Activated CD8-positive, alpha-beta memory T cell treated with anti-CD3 and anti-CD28 coated beads, Interleukin-2, amount 50 U/mL, for 4 hours (primary cell): ENCODE results near the gene CCN5.
"Not testable (repeated sequence)": the region's sequence is repeated elsewhere in the genome, so short reads cannot be mapped to it uniquely, and the experiment has no call there.

Source experiments
- DNase-seq: peaks from one replicate; pipeline ENCODE4 v3.0.0-alpha.2; 2020

Gene CCN5

DNA sequence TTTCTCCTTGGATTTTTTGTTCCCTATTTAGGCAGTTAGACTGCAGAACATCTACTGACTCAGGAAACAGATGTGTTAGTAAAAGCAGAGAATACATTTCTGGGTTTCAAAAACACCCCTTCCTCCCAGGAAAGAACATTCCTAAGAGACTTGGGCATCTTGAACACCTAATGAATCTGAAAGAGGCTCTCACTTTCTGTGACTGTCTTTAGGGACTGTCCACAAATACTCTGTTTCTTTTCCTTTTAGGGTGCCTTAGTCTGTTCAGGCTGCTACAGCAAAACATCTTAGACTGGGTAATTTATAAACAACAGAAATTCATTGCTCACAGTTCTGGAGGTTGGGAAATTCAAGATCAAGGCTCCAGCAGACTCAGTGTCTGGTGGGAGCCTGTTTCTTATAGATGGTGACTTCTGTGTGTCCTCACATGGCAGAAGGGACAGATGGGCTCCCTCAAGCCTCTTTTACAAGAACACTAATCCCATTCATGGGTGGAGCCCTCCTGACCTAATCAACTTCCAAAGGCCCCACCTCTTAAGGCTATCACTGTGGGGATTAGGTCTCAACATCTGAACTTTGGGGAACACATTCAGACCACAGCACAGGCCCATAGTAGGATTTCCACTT is 19.4 kb upstream of the CCN5 start:
- no peak for DNase-seq

- no peak for DNase-seq
Observed at GRCh38 chr20:44696315-44696714, 18.9 kb upstream of the CCN5 start.

DNA sequence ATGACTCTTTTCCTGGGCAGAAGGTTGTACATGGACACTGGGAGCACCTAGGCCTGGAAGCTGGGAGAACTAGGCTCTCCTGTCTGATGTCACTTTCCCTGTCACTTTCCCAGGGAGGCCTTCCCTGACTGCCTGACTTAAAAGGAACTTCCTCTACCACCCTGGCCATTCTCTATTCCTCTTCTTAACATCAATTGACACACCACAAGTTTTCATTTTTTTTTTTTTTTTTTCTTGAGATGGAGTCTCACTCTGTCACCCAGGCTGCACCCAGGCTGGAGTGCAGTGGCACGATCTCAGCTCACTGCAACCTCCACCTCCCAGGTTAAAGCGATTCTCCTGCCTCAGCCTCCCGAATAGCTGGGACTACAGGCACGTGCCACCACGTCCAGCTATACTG is 18.1 kb upstream of the CCN5 start:
- not testable (repeated sequence) for DNase-seq

DNA sequence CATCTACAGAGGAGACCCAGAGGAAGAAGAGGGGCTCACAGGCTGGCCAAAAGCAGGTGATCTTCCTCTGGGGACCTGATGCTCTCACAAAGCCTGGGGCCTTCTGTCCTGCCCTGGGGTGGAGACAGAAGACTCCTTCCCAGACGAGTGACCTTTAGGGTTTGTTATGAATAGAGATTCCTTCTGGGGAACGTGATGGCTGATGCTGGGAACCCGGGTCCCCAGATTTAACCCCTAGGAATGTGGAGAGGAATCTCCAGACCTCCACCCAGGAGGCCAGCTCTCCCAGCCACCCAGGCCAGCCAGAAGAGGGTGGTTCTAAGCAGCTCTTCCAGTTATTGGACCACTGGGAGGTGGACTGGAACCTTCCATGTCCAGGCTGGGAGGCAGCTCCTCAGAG is 16.8 kb upstream of the CCN5 start:
- DNase-seq, result no peak

- no peak for DNase-seq
Observed at GRCh38 chr20:44700306-44700705, 14.9 kb upstream of the CCN5 start.

DNA sequence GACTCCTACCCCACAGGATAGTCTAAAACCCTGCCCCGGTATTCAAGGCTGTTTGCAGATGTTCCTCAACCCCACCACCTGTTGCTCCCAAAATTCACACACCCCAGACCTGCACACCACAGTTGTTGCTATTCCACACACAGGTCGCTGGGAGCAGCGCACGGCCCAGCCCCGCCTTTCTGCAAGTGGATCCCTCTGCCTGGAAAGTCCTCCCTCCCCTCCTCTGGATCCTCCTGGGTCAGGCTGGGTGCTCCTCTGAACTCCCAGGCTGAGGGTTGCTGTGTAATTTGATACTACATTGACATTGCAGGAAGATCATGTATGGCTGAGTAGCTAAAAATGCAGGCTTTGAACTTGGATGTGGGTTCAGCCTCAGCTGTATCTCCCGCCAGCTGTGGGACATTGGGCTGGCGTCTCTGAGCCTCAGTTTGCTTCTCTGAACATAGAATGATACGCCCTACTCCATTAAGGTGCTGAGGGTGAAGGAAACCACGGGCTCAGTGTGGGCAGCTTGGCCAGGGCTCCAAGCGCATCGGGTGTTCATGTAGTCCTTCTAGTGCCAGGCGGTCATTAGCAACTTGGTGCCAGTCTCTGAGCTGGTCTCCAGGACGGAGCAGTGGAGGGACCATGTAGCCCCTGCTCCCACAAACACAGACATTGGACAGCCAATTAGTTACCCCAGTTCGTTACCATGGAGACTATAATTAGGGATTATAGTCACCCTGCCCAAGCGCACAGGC is 13.9 kb upstream of the CCN5 start:
- DNase-seq, result no peak

- no peak for DNase-seq
Observed at GRCh38 chr20:44701858-44702256, 13.3 kb upstream of the CCN5 start.

DNA sequence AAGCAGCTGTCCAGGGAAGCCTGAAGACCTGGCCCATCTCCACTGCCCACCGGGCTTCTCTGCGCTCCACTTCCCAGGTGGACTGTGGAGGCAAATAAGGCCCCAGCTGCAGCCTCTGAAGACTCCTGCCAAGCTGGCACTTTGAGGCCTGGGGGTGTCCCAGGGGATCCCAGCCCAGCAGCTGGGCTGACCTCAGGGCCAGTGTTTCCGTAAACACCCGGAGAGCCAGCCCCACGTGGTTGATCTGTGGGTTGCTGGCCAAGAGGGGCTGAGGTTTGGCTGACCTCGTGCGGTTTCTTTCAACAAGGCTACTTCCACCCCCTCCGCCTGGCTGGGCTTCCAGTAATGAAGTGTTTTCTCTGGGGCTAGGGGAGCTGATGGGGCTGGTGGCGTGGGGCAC is 12.4 kb upstream of the CCN5 start:
- no peak for DNase-seq

DNA sequence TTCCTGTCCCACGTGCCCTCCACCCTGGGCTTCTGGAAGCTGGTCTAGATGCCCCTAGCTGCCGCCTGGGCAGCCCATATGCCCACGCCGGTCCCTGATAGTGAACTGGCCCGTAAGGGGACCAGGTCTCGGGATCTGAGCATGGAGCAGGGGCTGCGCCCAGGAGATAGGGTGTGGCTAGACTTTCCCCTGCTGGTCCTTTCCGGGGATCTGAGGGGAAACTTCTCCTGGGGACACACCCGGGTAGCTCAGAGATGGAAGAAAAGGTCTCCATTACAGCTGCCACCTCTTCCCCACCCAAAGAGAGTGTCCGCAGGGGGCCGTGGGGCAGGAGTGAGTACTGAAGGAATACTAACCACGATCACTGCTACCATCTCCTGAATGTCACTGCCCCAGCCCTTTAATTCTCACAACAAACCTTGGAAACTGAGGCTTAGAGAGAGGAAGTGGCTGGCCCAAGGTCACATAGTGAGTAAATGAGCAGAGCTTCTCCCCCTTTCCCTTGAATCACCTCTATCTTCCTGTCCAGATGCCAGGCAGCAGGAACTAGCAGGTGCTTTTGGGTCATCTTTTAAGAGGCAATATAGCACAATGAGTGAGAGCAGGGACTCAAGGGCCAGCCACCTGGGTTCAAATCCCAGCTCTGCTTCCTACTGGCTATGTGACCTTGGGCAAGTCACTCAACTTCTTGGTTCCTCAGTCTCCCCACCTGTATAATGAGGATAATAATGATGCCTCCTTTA is 11.8 kb upstream of the CCN5 start:
- no peak for DNase-seq

DNA sequence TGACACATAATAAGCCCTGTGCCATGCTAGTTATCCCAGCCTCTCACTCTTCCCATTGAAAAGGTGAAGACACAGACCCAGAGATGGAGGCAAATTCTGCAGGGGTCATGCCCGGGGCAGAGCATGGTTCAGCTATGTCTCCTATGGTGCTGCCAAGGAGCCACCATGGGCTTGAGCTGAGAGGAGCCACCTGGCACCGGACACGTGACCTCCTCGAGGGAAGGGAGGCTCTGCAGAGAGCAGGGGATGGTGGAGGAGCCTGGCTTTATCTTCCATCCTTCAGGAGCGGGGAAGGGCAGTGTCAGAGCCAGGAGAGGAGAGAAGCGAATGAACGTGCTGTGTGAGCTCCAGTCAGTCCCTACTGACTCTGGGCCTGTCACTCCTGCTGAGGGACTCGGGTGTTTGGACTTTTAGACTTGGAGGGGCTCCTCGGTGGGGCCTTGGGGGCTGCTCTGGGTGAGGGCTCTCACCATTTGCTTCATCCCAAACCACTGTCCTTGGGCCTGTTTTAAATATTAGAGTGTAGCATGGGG is 11.1 kb upstream of the CCN5 start:
- no peak for DNase-seq

DNA sequence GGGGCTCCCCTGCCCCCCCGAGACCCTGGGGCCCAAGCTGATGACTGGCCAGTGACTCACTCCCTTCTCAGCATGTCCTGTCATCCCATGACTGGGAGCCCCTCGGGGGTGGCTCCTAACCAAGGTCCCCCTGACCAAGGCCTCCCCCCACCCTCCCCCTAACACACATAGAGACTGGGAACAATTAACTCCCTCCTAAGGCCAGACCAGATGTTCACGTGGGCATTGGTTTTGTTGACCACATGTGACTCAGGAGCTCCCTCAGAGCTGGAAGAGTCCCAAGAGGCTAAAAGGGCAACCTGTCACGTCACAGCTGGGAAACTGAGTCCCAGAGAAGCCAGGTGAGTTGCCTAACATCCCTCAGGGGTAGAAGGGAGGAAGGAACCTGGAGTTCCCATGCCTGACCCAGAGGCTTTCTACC is 10.6 kb upstream of the CCN5 start:
- DNase-seq, result no peak

- DNase-seq, result no peak
Observed at GRCh38 chr20:44705364-44706094, 9.6 kb upstream of the CCN5 start.

- DNase-seq, result no peak
Observed at GRCh38 chr20:44706301-44707017, 8.7 kb upstream of the CCN5 start.

GRCh38 chr20:44707018-44707579 is 8.1 kb upstream of the CCN5 start:
- DNase-seq, result no peak

- no peak for DNase-seq
Observed at GRCh38 chr20:44709380-44709779, 5.8 kb upstream of the CCN5 start.

GRCh38 chr20:44709797-44710196 is 5.4 kb upstream of the CCN5 start:
- DNase-seq, result no peak

- DNase-seq, result no peak
Observed at GRCh38 chr20:44711237-44711636, 3.9 kb upstream of the CCN5 start.

GRCh38 chr20:44714102-44714700 is 968 bp upstream of the CCN5 start:
- DNase-seq, result no peak

DNA sequence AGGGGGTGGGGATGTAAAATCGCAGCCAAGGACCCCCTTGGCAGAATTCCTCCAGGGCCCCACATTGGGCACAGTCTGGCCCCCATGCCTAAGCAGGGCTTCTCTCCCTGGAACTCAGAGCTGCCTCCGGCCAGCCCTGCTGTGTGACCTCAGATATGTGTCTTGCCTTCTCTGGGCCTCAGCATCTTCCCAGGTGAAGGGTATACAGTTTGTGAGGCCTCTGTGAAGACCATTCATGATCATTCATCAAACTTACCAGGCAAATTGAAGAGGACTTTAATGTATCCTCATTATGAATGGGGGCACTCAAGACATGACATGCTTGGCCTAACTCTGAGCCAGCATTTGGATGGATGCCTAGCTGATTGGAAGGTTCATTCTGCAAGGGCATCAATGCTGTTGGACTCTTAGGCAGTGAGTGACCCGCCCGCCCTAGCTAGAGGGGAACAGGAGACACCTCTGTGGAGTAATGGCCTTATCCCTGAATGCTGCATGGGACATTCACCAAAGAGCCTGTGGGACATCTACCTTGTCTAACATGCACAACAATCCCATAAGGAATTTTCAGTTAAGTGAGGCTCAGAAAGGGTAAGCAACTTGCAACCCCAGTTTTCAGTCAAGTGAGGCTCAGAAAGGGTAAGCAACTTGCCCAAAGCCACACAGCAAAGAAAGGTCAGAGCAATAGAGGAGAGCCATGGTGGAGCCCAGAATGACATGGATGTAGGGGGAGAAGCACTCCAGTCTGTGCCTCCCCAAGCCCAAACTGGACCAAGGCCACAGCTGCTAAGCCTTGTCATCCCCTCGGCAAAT is 535 bp downstream of the CCN5 start:
- DNase-seq, result no peak

- no peak for DNase-seq
Observed at GRCh38 chr20:44716309-44717106, 1.3 kb downstream of the CCN5 start.
